Activated CD4-positive, alpha-beta T cell treated with anti-CD3 and anti-CD28 coated beads for 24 hours (primary cell): Measurements from ENCODE around the gene LTB4R2.

Experiments
- DNase-seq, 2 donors: peaks; one replicate each; pipeline ENCODE4 v3.0.0-alpha.2; 2020; ENCODE audit warnings: low read depth in 2 of 2

Gene LTB4R2

GRCh38 chr14:24309538-24310264 is at the start of gene LTB4R2:
LTB4R2 (plus strand) TSS chr14:24310140; CDS start chr14:24310665, 525 bp downstream.
- no peak for DNase-seq

- no peak for DNase-seq
Measured at GRCh38 chr14:24260780-24261157, 49.2 kb upstream of the LTB4R2 start.

GRCh38 chr14:24261256-24261968 is 48.5 kb upstream of the LTB4R2 start:
- no peak for DNase-seq

GRCh38 chr14:24261969-24262327 is 48.0 kb upstream of the LTB4R2 start:
- DNase-seq, result no peak

- no peak for DNase-seq
Measured at GRCh38 chr14:24262821-24263733, 46.9 kb upstream of the LTB4R2 start, which contains the start of gene TGM1. TGM1 (minus strand) TSS chr14:24263177; CDS start chr14:24262352, 825 bp downstream.

- DNase-seq, result no peak
Measured at GRCh38 chr14:24263848-24264247, 46.1 kb upstream of the LTB4R2 start.

GRCh38 chr14:24264298-24264697 is 45.6 kb upstream of the LTB4R2 start:
- no peak for DNase-seq

GRCh38 chr14:24266344-24267244 is 43.3 kb upstream of the LTB4R2 start:
- no peak for DNase-seq

GRCh38 chr14:24267516-24267915 is 42.4 kb upstream of the LTB4R2 start:
- DNase-seq, result no peak

GRCh38 chr14:24268225-24268624 is 41.7 kb upstream of the LTB4R2 start:
- no peak for DNase-seq

- no peak for DNase-seq
Measured at GRCh38 chr14:24269368-24269767, 40.6 kb upstream of the LTB4R2 start.

GRCh38 chr14:24269910-24270536 is 39.9 kb upstream of the LTB4R2 start:
- no peak for DNase-seq

- DNase-seq, result no peak
Measured at GRCh38 chr14:24270537-24271133, 39.3 kb upstream of the LTB4R2 start.

GRCh38 chr14:24271134-24271833 is 38.7 kb upstream of the LTB4R2 start, which contains the start of gene RABGGTA:
RABGGTA (minus strand) TSS chr14:24271597; CDS start chr14:24271115, 482 bp downstream.
- DNase-seq, result peak; percentile 72 to 82

GRCh38 chr14:24271834-24272263 is 38.1 kb upstream of the LTB4R2 start:
- no peak for DNase-seq

GRCh38 chr14:24272467-24272866 is 37.5 kb upstream of the LTB4R2 start:
- DNase-seq, result no peak

GRCh38 chr14:24273422-24273998 is 36.4 kb upstream of the LTB4R2 start:
- no peak for DNase-seq

GRCh38 chr14:24274101-24274543 is 35.8 kb upstream of the LTB4R2 start:
- DNase-seq, result peak; percentile 26 to 49

- DNase-seq, result no peak
Measured at GRCh38 chr14:24277071-24277470, 32.9 kb upstream of the LTB4R2 start.
